NCI-H82 (cell line): ENCODE measurements around the gene MYL6.

Source experiments
- DNase-seq: peaks from one replicate; lab custom pipeline; 2025; lab: John Stamatoyannopoulos, UW

Gene MYL6

GRCh38 chr12:56129206-56129941 lies 28.8 kb upstream of the MYL6 start:
- DNase-seq: peak; percentile 66

- no peak for DNase-seq
Measured at GRCh38 chr12:56129942-56130495, 28.1 kb upstream of the MYL6 start.

GRCh38 chr12:56130876-56131275 lies 27.3 kb upstream of the MYL6 start:
- DNase-seq: no peak

GRCh38 chr12:56134897-56135296 lies 23.3 kb upstream of the MYL6 start:
- DNase-seq: no peak

GRCh38 chr12:56137853-56138571 lies 20.1 kb upstream of the MYL6 start:
- no peak for DNase-seq

GRCh38 chr12:56141946-56142784 lies 16.0 kb upstream of the MYL6 start:
- DNase-seq: no peak

GRCh38 chr12:56143217-56143616 lies 14.9 kb upstream of the MYL6 start:
- DNase-seq: no peak

GRCh38 chr12:56143870-56144269 lies 14.3 kb upstream of the MYL6 start:
- DNase-seq: no peak

- DNase-seq: no peak
Measured at GRCh38 chr12:56145217-56145616, 12.9 kb upstream of the MYL6 start.

- no peak for DNase-seq
Measured at GRCh38 chr12:56146492-56147460, 11.4 kb upstream of the MYL6 start.

- no peak for DNase-seq
Measured at GRCh38 chr12:56150563-56150962, 7.6 kb upstream of the MYL6 start.

- peak; percentile 87 for DNase-seq
Measured at GRCh38 chr12:56151672-56152131, 6.5 kb upstream of the MYL6 start.

GRCh38 chr12:56152132-56152755 lies 5.9 kb upstream of the MYL6 start, which contains the start of gene MYL6B:
Gene MYL6B, plus strand, starts transcription at chr12:56152587. Its CDS starts 1,332 bp downstream, at chr12:56153919.
- peak; percentile 95 for DNase-seq

GRCh38 chr12:56152756-56153677 lies 5.1 kb upstream of the MYL6 start:
- DNase-seq: peak; percentile 28

- DNase-seq: no peak
Measured at GRCh38 chr12:56153678-56154065, 4.5 kb upstream of the MYL6 start.

GRCh38 chr12:56154246-56154771 lies 3.9 kb upstream of the MYL6 start:
- peak; percentile 90 for DNase-seq

GRCh38 chr12:56154818-56155217 lies 3.3 kb upstream of the MYL6 start:
- no peak for DNase-seq

- DNase-seq: no peak
Measured at GRCh38 chr12:56155256-56155845, 2.8 kb upstream of the MYL6 start.
